ENCODE measurements around the gene TRAPPC3L.

TRAPPC3L gene

DNA sequence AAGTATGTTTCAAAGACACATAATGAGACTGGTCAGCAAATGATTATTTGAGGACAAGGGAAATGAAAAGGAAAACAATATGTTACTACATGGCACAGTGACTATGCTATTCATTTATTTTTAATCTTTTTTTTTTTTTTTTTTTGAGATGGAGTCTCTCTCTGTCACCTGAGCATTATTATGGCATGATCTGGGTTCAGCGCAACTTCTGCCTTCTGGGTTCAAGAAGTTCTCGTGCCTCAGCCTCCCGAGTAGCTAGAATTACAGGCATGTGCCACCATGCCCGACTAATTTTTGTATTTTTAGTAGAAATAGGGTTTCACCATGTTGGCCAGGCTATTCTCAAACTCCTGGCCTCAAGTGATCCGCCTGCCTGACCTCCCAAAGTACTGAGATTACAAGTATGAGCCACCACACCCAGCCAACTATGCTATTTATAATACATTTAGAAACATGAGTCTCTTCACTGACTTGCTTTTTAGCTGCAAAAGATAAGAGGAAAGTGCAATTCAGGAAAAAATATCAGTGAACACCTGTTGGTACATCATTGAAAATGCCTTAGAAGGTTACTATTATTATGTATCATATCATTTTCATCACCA is 11.4 kb upstream of the TRAPPC3L start:
- no peak for DNase-seq

DNA sequence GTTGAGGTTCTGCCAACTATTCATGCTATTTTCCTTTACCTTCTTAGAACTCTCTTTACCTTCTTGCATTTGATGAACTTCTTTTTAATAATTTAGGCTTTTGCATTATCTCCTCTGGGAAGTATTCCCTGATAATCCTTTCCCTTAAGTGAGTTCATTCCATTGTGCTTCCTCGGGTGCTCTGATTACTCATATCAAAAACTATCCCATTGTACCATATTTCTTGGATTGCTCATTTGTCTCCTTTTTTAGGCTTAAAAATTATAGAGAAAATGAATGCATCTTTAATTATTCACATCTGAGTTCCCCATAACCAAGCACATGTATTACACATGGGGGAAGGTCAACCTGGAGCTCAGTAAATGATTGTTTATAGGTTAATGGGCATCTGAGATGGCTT is 10.6 kb upstream of the TRAPPC3L start:
- DNase-seq, result no peak

DNA sequence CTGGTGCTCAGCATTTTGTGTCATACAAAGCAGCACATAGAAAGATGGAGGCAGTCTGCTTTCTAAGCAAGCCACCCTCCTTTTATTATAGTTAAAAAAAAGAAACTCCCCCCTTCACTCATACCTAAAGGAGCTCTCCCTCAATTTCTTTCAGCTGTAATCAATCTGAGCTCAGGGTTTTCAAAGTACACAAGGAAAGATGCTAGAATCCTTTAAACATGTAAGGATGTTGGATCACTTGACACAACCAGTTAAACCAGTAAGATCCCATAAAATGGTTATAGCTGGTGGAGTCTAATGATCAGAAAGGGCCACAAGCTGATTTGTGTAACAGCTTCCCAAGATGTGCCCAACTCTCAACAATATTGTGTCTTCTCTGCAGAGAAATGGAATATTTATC is 8.0 kb upstream of the TRAPPC3L start, which contains the start of gene CALHM4:
Gene CALHM4 (plus strand): TSS at position 301 of the 400 bp plus-strand sequence. CDS start 43 bp downstream, at position 344.
- DNase-seq, result no peak

DNA sequence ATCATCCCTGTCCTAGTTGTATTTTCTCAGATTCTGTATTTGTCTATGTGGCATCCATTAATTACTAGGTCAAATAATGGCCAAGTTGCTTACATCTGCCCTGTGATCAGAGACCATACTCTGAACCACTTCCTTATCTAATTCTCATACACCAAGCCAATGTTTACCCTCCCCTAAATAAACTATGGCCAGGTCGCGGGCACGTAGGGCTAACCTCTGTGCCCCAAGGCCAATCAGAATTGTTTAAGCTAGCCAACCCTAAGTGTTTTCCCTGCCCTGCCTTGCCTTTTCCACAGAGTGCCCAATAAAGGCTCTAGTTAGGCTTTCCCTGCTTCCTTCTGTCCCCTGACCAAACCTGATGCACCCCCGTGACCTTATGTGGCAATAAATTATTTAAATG is 5.3 kb upstream of the TRAPPC3L start:
- no peak for DNase-seq

DNA sequence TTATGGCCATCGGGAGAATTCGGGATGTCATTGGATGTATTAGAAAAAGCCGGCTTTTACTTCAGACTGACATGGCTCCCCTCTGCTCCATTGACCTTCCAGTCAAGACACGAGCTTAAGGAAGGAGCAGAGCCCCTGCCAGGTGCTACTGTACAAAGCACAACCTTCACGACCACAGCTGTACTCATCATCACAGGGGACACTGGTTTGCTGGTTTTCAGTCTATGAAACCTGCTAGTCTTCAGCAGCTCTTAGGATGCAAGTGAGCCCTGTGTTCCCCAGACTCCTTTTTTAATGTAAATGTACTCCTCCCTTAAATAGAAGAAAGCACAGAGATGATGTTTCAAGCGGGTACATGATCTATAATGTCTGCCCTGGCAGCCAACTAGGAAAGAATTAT is 1.9 kb upstream of the TRAPPC3L start:
- no peak for DNase-seq

DNA sequence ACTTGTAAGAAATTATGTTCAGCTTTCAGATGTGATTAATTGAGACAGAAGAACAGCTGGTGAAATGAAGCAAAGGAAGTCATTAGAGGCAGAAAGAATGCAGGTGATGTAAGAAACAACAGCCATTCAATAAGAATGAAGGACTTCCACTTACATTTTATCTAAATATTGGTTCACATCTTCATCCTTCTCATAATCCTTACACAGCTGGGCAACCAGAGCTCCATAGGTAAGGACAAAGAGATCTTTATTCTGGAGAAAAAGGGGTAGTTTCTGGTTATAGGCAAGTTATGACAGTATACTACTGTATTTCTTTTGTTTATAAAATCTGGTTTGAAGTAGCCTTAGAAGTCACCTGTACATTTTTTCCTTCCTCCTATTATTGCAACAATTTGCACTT is 2.3 kb downstream of the TRAPPC3L start:
- no peak for DNase-seq

DNA sequence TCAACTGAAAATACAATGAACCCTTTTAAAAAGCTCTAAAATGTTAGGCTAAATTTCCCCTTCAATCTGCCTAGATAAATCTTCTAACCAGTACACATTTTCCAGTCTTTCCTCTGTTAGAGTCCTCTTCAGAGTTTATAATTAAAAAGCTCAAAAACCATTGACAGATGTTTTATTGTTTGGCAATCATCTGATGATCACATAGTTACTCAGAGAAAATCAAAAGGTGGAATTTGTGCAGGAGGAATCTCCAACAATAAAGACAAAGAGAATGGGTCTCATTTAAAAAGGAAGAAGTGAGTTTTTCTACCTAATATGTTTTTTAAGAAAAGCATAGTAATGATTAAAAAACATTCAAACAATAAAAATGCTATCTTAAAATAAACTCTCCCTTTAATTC is 3.1 kb downstream of the TRAPPC3L start:
- DNase-seq, result no peak

DNA sequence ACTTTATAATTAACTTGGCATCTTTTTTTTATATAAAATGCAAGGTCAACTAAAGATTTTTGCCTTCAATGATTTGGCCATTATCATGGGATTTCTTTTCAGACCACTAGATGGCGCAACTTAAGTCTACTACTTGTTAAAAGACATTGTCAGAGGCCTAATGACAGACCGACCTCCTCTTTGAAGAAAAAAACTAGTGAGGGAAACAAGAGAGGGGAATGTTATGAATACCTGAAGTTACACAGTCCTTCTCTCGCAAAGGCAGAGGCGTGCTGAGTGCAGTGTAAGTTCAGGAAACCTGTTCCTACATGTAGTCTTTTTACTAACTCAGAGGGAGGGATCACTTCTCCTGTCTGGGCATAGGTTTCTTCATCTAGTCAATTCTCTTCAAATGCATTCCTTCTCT is 9.3 kb downstream of the TRAPPC3L start:
- no peak for DNase-seq

DNA sequence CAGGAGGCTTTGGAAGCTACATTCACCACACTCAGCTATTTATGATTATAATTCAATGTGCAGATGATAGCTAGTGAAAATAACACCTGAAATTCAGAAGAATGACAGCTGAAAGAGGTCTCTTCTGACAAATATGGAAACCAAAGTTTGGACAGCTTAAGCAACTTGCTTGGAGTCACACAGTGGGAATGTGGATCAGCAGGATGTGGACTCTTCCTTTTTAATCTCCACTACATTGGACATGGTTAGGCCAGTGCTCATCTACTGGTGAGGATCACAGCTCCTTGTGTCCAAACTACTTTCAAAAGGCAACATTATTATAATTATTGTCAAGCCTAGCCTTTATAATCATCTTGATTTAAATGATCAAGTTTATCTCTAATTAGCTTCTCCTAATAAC is 10.4 kb downstream of the TRAPPC3L start:
- no peak for DNase-seq

DNA sequence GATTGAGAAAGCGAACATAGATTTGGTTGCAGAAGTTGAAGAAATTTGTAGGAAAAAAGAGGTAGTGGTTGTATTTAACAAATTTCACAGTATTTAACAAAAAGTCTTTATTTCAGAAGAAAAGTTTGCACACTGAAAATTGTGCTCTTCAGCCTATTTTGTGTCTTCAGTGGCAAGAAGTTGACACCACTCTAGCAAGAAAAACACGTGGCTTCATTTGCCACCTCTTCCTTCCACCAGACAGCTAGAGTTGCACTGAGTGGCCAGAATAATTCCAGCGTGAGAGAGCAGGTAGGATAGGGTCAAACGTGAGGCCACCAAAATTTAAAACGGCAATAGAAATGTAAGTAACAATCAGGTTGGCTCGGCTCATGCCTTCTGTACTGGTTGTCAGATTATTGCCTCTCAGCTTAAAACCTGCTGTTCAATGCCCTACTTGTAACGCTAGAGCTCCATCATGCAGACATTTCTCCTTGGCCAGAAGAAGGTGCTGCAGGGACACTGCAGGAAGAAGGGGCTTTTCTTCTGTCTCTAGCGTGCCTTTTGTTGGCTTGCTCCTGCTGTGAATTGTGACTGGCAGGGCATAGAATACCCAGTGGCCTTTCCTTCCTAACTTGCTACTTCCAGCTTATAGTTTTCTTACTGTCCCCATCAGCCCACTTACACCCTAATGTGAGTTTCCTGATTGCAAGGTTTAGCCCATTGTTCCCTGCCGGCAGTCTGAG is 12.1 kb downstream of the TRAPPC3L start:
- no peak for DNase-seq

DNA sequence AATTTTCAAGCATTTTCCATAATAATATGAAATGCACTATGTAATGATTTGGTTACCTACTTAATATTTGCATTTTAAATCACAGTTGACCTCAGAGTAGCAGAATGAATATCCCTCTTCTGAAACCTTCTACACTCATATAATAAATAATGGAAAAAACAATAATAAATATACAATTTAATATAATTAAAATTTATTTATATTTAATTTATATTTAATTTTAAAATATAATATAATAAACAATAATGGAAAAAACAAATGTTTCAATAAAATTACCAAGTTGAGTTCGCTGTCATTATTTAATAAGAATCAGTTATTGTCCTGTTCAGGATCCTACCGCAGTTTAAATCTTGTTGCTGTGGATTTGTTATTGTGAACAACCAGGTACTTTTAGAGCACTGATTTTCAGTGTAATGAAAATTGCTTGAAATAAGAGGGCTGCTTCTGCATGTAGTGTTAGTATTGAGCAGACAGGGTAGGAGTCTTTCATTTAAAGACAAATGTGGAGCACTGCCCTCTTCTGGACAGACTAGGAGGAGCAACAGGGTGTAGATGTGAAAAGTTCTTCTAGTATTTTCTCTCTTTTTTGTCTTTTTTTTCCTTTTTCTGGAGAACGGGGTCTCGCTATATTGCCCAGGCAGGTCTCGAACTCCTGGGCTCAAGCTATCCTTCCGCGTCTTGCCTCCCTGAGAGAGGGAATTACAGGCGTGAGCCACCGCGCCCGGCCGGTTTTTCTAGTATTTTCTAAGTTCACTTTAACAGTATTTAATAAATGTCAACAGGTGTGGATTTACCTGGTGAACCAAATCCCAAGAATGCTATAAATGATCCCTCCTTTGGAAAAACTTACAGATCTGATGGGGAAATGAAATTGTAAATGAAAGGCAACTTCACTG is 13.6 kb downstream of the TRAPPC3L start:
- DNase-seq, result peak; percentile 62 to 68

DNA sequence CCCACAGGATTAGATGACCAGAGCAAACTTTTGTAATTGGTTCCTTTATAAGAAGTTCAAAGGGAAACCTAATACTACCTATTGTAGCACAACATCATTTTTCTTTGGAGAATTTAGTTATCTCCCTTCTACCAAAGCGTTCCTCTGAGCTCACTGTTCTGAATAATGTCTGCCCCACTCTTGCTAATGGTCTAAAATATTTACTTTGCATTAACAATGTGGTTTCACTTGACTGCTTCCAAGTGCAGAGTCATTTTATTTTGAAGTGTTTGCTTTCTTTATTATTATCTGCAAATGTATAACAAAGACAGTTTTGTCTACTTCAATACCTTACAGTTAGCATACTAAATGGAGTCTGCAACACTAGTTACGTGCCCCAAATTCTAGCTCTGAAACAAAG is 15.0 kb downstream of the TRAPPC3L start:
- DNase-seq, result no peak

DNA sequence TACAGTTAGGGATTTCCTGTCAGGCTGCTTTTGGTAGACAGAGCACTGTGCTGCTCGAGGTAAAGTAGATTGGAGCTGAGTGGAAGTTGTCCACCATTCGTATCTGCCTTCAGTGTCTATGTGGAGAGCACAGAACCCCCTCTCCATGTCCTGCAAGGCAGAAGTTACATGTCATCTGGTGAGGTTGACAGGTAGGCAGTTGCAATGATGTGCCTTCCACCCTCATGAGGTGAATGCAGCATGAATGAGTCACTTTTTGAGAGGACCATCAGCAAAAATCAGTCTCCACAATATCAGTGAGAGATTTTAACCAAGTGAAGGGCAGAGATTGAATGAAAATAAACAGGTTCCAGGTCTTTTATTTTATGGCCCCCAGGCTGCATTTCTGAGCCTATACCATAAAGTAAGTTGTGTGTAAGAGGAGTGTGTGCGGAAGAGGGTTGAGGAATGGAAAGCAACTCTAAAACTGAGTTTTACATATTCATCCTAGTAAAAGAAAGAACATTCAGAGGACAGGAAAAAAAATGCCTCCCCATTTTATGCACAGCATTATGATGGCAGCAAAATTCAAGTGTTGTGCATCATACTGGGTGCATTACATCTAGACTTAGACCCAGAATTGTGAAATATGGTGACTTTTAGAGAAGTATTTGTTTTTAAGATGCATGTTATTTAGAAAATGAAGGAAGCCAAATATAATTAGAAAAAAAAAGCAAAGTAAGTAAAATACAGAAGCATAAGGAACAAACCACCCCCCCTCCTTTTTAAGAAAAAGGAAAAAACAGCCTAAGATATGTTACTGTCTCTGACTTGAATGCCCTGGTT is 15.8 kb downstream of the TRAPPC3L start:
- DNase-seq, result no peak

DNA sequence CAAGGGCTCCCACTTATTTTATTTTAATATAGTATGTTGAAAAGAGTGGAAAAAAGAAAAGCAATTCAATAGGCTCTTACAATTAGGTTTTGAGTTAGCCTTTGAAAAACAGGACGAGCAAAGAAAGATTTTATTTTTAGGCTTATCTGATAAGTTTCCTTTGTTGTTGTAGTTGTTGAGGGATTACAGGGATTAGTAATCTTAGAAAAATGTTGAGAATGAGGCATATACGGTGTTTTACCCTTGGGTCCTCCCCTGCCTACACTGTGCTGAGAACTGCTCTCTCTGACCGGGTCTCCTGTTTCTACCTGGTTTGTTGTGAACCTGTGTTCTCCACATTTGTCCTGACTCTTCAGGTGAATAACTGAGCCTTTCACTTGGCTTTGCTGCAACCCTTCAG is 16.7 kb downstream of the TRAPPC3L start:
- DNase-seq, result no peak

DNA sequence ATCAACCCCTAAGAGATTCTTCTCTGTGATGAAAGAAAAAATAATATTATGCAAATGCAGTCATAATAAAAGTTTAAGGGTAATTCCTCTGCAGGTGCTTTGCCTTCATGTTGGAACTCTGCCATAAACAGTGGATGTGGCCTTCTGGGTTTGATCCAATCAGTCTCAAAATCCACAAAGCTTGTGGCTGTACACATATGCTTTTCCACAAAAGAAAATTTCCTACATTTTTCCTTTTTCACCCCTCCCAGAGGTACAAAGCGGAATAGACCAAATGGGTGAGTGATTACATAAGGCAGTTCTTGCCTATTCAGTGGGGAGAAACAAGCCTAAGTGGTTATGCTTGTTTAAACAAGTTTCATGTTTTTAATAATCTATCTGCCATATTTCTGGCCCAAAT is 17.4 kb downstream of the TRAPPC3L start:
- DNase-seq, result no peak

DNA sequence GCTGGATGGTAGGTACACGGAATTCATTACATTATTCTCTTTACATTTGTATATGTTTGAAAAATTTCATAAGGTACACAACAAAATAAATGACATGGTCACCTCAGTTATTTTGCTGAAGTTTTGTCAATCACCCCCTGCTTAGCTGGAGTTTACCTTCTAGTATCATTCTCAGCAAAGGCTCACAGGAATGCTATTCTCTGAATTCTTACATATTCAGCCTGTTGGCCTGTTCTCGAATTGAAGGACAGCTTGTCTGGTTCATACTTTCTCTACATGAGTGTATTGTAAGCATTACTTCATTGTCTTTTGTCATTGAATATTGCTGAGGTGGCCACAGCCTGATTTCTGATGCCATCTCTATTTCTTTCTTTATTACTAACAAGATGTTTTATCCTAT is 21.2 kb downstream of the TRAPPC3L start:
- no peak for DNase-seq

DNA sequence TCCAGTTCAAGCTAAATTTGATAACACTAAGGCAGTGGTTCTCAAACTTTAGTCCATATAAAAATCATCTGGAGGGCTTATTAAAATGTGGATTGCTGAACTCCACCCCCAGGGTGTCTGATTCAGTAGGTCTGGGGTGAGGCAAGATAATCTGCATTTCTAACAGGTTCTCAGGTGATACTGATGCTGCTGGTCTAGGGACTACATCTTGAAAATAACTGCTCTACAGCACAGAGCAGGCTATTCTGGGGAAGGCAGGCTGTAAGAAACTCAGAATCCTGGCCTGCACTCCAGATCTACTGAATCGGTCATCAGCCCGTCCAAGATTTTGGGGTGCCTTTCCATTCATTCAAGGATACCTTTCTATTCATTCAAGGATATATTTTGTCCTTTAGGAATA is 22.6 kb downstream of the TRAPPC3L start:
- no peak for DNase-seq

DNA sequence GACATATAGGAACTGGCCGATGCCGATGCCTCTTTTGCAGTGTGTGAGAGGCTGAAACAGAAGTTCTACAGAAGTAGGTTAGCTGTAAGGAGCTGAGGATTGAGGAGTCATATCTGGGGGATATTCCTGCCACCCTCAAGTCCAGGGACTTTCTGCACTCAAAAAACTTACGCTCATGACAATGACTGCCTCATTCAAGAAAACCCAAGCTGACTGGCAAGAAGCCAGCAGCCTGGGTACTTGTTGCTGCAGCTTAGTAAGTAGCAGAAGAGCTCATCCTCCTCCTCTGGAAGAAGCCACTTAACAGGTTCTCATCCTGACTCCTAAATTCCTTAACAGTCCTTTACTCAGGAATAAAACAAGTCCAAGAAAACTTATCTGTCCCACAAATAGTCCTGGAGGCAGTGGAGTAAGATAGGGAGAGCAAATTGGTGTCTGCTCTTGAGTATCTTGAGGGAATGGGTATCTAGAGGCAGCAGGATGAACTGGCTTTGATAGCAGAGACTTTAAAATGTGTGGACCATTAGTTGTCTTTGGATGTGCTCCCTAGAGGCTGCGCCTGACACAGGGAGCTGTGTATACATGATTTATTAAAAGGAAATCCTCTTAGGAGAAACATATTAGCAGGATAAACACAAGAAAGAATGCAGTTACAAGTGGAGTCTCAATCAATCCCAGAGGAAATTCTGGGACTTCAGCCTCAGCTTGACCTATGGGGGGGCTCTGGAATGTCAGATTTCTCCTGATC is 26.7 kb downstream of the TRAPPC3L start:
- no peak for DNase-seq

DNA sequence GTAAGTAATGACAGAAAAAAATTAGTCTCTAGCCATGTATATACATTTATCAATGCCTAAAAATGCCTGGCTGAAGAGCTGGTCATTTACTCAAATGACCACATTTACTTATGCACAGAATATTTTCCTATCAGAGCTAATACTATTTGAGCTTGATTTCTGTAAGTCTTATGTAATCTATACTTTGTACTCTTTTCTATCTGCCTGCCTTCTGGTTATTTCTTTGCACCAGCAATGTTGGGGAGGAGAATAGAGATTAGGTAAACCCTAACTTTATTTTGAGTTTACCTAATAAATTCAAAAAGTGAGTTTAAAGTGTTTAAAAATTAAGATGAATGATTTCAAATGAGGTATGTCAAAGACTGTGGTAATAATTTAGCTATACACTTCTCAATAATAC is 30.3 kb downstream of the TRAPPC3L start:
- no peak for DNase-seq

DNA sequence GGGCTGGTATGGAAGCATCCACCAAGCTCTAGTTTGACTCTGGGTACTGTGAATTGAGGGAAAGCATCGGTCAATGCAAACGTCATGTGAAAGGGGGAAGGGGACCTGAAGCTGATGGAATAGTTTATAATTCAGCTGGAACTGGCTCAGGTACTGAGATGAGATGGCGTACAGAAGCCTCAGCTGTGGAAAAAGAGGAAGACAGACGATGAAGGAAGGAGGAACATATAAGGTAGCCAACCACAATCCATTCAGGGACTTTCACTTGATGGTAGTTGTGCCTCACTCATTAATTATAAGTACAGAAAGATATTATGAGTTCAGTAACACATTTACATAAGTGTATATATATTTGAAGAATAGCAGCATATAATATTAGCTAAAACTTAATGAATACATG is 31.4 kb downstream of the TRAPPC3L start:
- no peak for DNase-seq

DNA sequence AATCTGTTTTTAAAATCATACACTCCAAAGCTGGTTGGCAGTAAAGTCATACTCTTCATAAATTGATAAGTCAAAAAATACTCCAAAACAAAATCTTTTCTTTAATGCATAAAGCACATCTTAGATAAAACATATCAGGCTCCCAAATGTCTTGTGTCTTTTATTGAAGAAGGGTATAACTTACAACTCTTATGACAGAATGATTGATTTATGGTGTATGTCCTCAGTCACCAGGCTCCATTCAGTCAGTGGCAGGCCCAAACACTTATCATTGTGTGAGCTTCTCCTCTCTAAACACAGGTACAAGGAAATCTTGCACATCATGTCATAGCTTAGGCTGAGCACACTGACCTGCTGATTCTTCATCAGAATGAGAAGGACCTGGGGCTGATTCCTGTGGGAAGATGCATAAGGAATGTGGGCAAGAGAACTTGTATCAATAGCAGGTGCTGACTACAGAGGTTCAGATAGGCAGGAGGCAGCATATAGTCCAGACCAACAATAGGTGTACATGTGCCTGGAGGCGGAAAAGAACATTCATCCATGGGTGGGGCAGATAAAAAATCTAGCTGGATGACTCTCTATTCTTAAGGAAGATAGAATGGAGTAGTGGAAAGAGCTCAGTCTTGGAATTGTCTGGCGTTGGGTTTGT is 32.1 kb downstream of the TRAPPC3L start:
- no peak for DNase-seq

DNA sequence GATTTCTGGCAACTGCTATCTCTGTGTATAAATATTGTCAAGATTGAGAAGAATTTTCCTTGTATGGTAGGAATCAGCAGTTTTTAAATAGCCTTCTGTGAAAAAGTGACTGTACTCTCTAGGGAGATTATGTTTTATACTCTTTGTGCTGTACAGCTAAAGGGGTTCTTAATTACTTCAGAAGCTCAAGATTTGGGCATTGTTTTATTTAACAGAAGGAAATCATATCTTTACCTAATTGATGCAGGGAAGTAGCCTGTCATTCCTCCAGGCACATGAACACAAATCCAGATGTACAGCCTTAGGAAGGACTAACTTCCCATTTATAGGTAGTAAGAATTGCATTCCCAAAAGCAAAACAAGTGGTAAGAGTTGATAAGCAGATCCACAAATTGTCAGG is 32.8 kb downstream of the TRAPPC3L start:
- no peak for DNase-seq

All from activated CD4-positive, alpha-beta T cell treated with anti-CD3 and anti-CD28 coated beads, Interleukin-2, amount 50 U/mL, for 48 hours (primary cell).